ENCODE data around the gene RAP1GDS1. TPM values are rescaled to one million over a fixed set of nuclear protein-coding genes. Genes with fewer than 3 reads are reported as not detected.
A peak's percentile ranks its signal among the peaks of the same experiment; 100 is the strongest.

Gene RAP1GDS1
- total RNA-seq (ENCODE audit: low replicate concordance) = 24.8 and 31.6 TPM in 2 replicates
- long read RNA-seq, transcript RAP1GDS1-205 (15 exons, 3,681 nt) = major isoform, 31 of 78 reads
- long read RNA-seq, transcript RAP1GDS1-202 (15 exons, 2,092 nt) = minor isoform, 15 of 78 reads
- long read RNA-seq, transcript RAP1GDS1-204 (14 exons, 1,942 nt) = minor isoform, 7 of 78 reads
- long read RNA-seq, partial matches to known transcripts = 4 of 78 reads
- long read RNA-seq, other reads (novel, unspliced or antisense) = 11 of 78 reads

- Mint-ChIP-seq H3K27ac (peak within 1 kb of the TSS; percentile 97), H3K9me3 (no peaks in the 10 kb centered on the region), H3K4me3 (peak within 1 kb of the TSS; percentile 98), H3K36me3 (peaks cover 3% of the 10 kb centered on the region), H3K27me3 (no peaks in the 10 kb centered on the region), H3K4me1 (ENCODE audit: unreplicated experiment) (peaks cover 15% of the 10 kb centered on the region)
- DNase-seq (ENCODE audit: extremely low spot score, unreplicated experiment) = peak; percentile 93
- TF ChIP-seq CTCF (conservative IDR thresholded peaks at IDR 0.05) = no peak
Observed at GRCh38 chr4:98260579-98261404, at the start of gene RAP1GDS1. Gene RAP1GDS1, plus strand, starts transcription at chr4:98261384. Its CDS starts 182 bp downstream, at chr4:98261566.

- Mint-ChIP-seq H3K27me3 (no peaks in the 10 kb centered on the region), H3K4me3 (no peak overlapping the region), H3K4me1 (ENCODE audit: unreplicated experiment) (no peaks in the 10 kb centered on the region), H3K36me3 (no peaks in the 10 kb centered on the region), H3K9me3 (no peaks in the 10 kb centered on the region), H3K27ac (no peak overlapping the region)
- TF ChIP-seq CTCF (conservative IDR thresholded peaks at IDR 0.05) = no peak
- no peak for DNase-seq (ENCODE audit: extremely low spot score, unreplicated experiment)
Observed at GRCh38 chr4:98222306-98222705, 38.9 kb upstream of the RAP1GDS1 start.

GRCh38 chr4:98226396-98226795 is 34.8 kb upstream of the RAP1GDS1 start:
- H3K27ac Mint-ChIP-seq = no peak overlapping the region
- H3K9me3 Mint-ChIP-seq = no peaks in the 10 kb centered on the region
- no peak for TF ChIP-seq CTCF (conservative IDR thresholded peaks at IDR 0.05)
- H3K36me3 Mint-ChIP-seq = no peaks in the 10 kb centered on the region
- H3K4me1 Mint-ChIP-seq (ENCODE audit: unreplicated experiment) = no peaks in the 10 kb centered on the region
- H3K4me3 Mint-ChIP-seq = no peak overlapping the region
- no peak for DNase-seq (ENCODE audit: extremely low spot score, unreplicated experiment)
- H3K27me3 Mint-ChIP-seq = no peaks in the 10 kb centered on the region

- no peaks in the 10 kb centered on the region for H3K4me1 Mint-ChIP-seq (ENCODE audit: unreplicated experiment)
- H3K9me3 Mint-ChIP-seq = no peaks in the 10 kb centered on the region
- no peak overlapping the region for H3K27ac Mint-ChIP-seq
- no peak overlapping the region for H3K4me3 Mint-ChIP-seq
- no peaks in the 10 kb centered on the region for H3K27me3 Mint-ChIP-seq
- TF ChIP-seq CTCF (conservative IDR thresholded peaks at IDR 0.05) = no peak
- H3K36me3 Mint-ChIP-seq = no peaks in the 10 kb centered on the region
- DNase-seq (ENCODE audit: extremely low spot score, unreplicated experiment) = no peak
Observed at GRCh38 chr4:98230961-98231360, 30.2 kb upstream of the RAP1GDS1 start.

GRCh38 chr4:98232202-98232601 is 29.0 kb upstream of the RAP1GDS1 start:
- Mint-ChIP-seq H3K9me3 (no peaks in the 10 kb centered on the region), H3K4me3 (no peak overlapping the region), H3K27me3 (no peaks in the 10 kb centered on the region), H3K4me1 (ENCODE audit: unreplicated experiment) (no peaks in the 10 kb centered on the region), H3K27ac (no peak overlapping the region), H3K36me3 (no peaks in the 10 kb centered on the region)
- no peak for DNase-seq (ENCODE audit: extremely low spot score, unreplicated experiment)
- TF ChIP-seq CTCF (conservative IDR thresholded peaks at IDR 0.05) = no peak

All from type B pancreatic cell (in vitro differentiated cells).